HG03558 (cell line): ENCODE measurements around the gene EIF2S1.
"Not testable (repeated sequence)": the region's sequence is repeated elsewhere in the genome, so short reads cannot be mapped to it uniquely, and the experiment has no call there.

Experiments
- ATAC-seq: cut with Tn5 transposase; IDR thresholded peaks from one replicate; pipeline ENCODE4 v1.9.1; 2021; ENCODE audit warnings: moderate number of reproducible peaks; ENCODE audit not compliant: unreplicated experiment; ENCODE audit errors: extremely low read depth

EIF2S1 gene

DNA sequence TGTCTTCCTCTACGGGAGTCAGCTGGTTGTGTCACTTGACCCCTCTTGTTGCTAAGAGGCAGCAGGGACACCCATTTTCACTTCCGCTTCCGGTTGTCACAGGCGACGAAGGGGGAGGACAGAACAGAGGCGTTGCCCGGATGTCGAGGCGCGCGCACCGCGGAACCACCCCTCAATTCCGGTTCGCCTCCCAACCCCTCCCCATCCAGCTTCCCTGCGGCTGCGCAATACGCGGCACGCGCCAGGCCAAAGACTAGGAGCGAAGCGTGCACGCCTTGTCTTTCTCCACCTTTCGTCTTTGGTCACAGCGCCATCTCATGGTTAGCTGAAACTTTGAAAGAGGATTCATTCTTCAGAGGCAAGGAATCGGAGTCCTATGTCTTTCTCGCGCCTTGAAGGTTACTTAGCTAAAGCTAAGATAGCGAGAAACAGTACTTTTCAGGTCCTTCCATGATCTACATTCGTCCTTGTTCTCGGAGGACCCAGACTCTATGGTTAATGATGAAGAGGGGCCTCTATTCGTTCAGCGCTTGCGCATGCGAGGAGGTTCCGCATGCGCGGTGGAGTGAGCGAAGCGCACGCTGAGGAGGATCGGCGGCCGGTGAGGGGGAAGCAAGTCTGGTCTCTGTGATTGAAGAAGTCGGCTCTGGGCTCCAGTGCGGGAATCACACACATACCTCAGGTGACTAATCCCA lies at the start of gene EIF2S1, which contains the start of gene ATP6V1D:
Gene EIF2S1 (plus strand): TSS at position 554 of the 695 bp plus-strand sequence. CDS start 4,440 bp downstream, outside the sequence.
Gene ATP6V1D (minus strand): TSS at position 30 of the 695 bp plus-strand sequence. CDS start 106 bp downstream, outside the sequence.
- peak; percentile 86 for ATAC-seq

DNA sequence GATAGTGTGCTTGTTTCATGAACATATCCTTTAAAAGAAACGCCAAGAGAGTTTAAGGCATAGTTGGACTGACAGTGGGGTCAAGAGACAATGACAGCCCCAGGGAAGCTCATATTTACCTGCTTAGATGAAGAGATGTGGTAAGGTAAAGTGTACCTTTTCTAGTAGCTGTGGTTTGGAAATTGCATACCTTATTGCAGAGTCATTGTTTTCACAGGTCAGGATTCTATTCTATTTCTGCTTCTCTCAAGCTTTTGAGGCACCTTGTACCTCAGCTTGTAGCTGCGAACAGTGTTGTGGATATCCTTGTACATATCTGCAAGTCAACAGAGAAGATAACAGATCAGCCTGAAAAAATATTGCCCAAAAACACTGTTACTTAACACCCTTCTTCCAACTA lies 48.3 kb upstream of the EIF2S1 start:
- no peak for ATAC-seq

DNA sequence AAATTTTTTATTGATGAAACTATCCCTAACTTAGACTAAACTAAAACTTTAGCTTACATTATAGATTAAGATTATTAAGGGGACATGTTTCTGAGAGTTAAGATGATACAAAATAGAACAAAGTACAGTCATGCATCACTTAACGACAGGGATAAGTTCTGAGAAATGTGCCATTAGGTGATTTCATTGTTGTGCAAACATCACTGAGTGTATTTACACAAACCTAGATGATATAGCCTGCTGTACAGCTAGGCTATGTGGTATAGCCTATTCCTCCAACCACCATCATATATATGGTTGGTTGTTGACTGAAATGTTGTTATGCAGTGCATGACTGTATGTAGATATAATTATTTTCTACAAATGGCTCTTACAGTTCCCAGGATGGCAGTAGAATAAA lies 47.0 kb upstream of the EIF2S1 start:
- ATAC-seq, result no peak

DNA sequence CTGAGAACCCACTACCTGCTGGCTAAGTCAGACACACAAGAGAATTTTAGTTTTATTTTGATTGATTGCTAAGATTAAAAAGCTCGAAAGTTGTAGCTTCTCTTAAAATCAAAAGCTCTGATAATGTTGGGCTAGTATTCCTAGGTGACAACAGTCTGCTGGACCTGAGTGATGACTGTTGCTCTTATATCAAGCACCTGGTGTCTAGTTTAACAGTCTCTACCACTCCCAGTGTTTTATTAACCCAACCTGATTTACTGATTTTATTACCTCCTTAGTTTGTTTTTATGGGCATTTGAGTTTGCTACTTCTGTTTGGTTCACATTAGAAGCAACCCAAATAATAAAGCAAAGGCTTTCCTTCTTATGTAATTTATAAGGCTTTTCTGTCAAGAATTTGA lies 42.3 kb upstream of the EIF2S1 start:
- ATAC-seq, result no peak

- no peak for ATAC-seq
Measured at GRCh38 chr14:67319142-67319541, 41.0 kb upstream of the EIF2S1 start.

DNA sequence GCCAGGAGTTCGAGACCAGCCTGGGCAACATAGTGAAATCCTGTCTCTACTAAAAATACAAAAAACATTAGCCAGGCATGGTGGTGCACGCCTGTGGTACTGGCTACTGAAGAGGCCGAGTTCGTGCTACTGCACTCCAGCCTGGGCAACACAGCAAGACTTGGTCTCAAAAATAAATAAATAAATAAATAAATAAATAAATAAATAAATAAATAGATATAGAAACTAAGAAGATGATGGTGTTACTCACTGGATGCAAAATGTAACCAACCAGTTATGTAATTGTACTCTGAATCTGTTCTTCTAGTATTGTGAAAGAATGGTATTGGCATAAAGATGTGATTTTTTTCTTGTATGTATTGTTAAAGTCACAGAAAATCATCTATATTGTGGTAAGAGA lies 30.5 kb upstream of the EIF2S1 start:
- not testable (repeated sequence) for ATAC-seq

DNA sequence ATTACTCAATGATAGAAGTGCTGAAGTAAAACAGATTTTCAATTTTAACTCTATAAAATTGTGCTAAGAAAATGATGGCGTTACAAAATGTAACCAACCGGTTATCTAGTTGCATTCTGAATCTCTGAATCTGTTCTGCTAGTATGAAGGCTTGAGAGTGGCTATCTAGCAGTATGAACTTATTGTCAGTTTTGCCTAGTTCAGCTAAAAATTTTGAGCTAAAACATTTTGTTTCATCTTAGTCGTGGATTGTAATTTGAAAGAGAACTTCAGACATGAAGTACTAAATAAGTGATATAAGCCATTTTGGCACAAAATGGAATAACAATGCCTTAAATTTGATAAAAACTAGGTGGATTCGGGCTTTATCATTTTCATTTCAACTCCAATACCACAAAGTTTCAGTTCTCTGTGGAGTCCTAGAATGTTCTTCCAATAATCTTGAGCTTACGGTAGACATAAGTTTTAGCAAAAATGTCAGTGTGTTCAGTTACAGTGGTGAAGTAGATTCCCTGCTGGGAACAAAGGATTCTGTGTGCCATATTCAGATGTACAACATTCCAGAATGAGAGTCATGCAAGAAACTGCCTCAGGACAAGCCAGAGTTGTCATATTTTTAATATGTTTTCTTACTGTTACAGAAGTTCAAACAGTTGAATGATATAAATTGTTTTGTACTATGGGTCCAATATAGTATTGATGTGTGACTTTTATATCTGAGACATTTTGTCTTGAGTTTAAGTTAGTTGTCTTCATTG lies 28.6 kb upstream of the EIF2S1 start:
- ATAC-seq, result no peak

- ATAC-seq, result no peak
Measured at GRCh38 chr14:67332468-67332867, 27.7 kb upstream of the EIF2S1 start.

DNA sequence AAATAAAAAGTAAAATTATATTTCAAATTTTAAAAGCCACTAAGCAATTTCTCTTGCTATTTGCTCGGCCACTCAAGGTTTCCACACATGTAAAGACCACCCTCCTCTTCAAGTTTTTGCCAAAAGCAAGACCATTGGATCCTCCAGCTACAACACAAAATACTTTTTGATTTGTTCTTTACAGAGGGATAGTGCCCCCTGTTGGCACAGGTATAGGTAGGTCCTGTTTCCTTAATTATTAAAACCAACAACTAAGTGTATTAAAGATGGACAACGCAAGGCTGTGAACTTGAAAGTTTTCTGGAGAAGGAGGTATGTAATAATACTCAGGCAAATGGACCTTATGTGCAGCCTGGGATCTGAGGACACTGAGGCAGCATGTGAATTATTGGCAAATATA lies 24.3 kb upstream of the EIF2S1 start:
- no peak for ATAC-seq

DNA sequence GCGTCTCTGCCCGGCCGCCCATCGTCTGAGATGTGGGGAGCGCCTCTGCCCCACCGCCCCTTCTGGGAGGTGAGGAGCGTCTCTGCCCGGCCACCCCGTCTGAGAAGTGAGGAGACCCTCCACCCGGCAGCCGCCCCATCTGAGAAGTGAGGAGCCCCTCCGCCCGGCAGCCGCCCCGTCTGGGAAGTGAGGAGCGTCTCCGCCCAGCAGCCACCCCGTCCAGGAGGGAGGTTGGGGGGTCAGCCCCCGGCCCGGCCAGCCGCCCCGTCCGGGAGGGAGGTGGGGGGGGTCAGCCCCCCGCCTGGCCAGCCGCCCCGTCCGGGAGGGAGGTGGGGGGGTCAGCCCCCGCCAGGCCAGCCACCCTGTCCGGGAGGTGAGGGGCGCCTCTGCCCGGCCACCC lies 18.9 kb upstream of the EIF2S1 start:
- not testable (repeated sequence) for ATAC-seq

- no peak for ATAC-seq
Measured at GRCh38 chr14:67343601-67344230, 16.4 kb upstream of the EIF2S1 start.

- no peak for ATAC-seq
Measured at GRCh38 chr14:67345583-67345982, 14.5 kb upstream of the EIF2S1 start.

DNA sequence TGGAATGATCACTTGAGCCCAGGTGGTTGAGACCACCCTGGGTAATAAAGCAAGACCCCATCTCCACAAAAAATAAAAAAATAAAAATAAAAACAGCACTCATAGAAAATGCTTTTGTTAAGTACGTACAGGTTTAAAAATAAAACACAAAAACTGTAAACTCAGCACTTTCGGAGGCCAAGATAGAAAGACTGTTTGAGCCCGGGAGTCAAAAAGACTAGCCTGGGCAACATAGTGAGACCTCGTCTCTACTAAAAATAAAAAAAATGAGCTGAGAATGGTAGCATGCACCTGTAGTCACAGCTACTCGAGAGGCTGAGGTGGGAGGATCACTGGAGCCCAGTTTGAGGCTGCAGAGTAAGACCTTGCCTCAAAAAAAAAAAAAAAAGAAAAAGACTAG lies 8.1 kb upstream of the EIF2S1 start:
- no peak for ATAC-seq

DNA sequence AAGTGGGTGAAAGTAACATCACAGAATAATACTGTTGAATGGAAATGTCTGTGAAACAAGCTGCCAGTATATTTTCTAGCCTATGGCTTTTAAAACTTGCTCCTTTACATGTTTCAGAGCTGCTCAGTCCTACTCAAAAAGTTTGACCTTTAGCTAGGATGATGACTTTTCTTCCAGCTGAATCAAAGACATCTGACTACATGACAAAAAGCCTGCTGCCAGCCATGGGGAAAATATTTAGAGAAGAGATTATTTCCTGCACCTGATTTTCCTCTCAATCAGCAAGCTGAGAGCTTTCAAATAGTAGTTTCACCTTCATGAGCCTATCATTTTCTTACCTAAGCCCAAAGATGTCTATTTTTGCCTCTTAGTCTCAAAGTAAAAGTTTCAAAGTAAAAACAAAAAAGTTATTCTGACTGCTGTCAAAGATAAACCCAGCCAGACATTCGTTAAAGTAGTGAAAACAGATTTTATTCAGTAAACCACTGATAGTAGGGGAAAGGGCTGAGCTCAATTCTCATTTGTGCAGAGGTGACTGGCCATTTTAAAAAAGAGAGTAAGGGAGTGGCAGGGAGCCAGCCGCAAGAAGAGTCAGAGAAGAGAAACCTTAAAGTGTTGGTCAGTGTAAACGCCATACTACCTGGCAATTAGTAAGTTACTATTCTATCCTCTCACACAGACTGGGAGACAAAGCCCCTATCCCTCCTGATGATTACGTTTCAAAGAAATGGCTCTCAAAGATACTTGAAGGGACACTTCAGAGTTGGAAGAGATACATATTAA lies 2.8 kb upstream of the EIF2S1 start:
- no peak for ATAC-seq

DNA sequence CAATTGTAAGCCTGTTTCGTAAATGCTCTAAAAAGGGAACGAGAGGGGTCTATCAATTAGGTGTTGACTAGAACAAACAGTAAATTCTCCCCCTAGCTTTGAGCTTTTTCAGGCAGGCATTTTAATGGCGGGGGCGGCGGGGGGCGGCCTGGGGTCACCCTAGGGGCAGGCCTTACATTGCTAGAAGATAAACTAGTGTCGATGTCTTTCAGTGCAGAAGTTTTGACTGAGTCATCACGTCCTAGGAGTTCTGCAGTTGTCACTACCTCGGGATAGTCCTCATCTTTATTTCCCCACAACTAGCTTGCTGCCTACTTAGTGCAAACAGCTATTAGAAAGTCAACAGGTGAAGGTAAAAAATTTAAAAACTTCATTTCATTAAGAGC lies 2.2 kb upstream of the EIF2S1 start:
- ATAC-seq, result no peak

DNA sequence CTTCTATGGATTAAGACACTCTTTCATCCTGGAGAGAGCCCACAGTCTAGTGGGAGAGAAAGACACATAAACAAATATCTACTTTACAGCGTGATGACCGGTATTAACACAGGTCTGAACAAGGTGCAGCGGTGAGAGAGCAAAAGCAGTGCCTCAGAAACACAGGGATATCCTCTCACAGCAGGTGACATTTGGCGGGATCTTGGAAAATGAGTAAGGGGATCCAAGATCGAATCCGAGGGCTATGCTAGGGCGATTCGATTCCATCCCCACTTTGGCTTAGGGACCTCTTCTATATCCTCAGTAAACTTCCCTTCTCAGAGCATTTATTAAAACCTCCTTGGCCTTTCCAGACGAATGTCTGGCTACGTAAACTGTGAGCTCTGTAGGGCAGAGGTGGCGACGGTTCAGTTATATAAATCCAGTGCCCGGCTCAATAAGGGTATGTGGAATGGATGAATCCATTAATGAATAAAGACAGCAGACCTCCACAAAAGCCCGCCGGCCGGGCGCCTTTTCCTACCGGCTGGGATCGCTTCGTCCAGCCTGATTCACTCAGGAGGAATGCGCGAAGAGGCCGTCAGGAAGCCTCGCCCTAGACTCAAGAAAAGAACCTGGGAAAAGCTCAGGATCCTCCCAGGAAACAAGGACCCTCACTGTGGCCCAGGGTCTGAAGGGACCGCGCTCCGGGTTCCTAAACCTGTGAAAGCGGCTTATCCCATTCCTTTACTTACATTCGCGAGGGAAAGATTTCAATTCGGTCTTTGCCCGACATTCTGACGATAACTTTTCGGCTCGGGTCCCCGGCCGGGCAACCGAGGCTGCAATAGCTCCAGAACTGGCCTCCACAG lies 979 bp upstream of the EIF2S1 start:
- ATAC-seq, result no peak

- ATAC-seq, result no peak
Measured at GRCh38 chr14:67360470-67361206, 510 bp downstream of the EIF2S1 start.

GRCh38 chr14:67365476-67365875 lies 5.3 kb downstream of the EIF2S1 start:
- ATAC-seq, result no peak

GRCh38 chr14:67370830-67371229 lies 10.7 kb downstream of the EIF2S1 start:
- no peak for ATAC-seq
